GM21825 (cell line): ENCODE results near the gene SPON2.

ENCODE experiments used
- ATAC-seq: cut with Tn5 transposase; IDR thresholded peaks from one replicate; pipeline ENCODE4 v1.9.1; 2021; ENCODE audit warnings: mild to moderate bottlenecking, moderate library complexity; ENCODE audit not compliant: unreplicated experiment

Gene SPON2

GRCh38 chr4:1208970-1209704 is 36.8 kb upstream of the SPON2 start:
- no peak for ATAC-seq

GRCh38 chr4:1208266-1208961 is 36.0 kb upstream of the SPON2 start:
- no peak for ATAC-seq

GRCh38 chr4:1207603-1208265 is 35.4 kb upstream of the SPON2 start:
- ATAC-seq = no peak

- ATAC-seq = no peak
Observed at GRCh38 chr4:1207157-1207470, 34.7 kb upstream of the SPON2 start.

GRCh38 chr4:1206299-1207156 is 34.1 kb upstream of the SPON2 start:
- no peak for ATAC-seq

- no peak for ATAC-seq
Observed at GRCh38 chr4:1205586-1206298, 33.4 kb upstream of the SPON2 start.

GRCh38 chr4:1204828-1205585 is 32.6 kb upstream of the SPON2 start:
- no peak for ATAC-seq

- ATAC-seq = no peak
Observed at GRCh38 chr4:1204286-1204827, 32.0 kb upstream of the SPON2 start.

GRCh38 chr4:1203026-1203616 is 30.7 kb upstream of the SPON2 start:
- ATAC-seq = no peak

- no peak for ATAC-seq
Observed at GRCh38 chr4:1202526-1203011, 30.2 kb upstream of the SPON2 start.

GRCh38 chr4:1201851-1202525 is 29.6 kb upstream of the SPON2 start:
- peak; percentile 30 for ATAC-seq

- peak; percentile 16 for ATAC-seq
Observed at GRCh38 chr4:1200425-1201035, 28.1 kb upstream of the SPON2 start.

- no peak for ATAC-seq
Observed at GRCh38 chr4:1199556-1200331, 27.4 kb upstream of the SPON2 start.

GRCh38 chr4:1198098-1198844 is 25.9 kb upstream of the SPON2 start:
- no peak for ATAC-seq

- ATAC-seq = no peak
Observed at GRCh38 chr4:1196421-1197183, 24.2 kb upstream of the SPON2 start.

- no peak for ATAC-seq
Observed at GRCh38 chr4:1195891-1196401, 23.6 kb upstream of the SPON2 start.
